ENCODE data around the gene DHRS13. TPM values are rescaled to one million over a fixed set of nuclear protein-coding genes. Genes with fewer than 3 reads are reported as not detected.
A peak's percentile ranks its signal among the peaks of the same experiment; 100 is the strongest.
"Not testable (repeated sequence)": the region's sequence is repeated elsewhere in the genome, so short reads cannot be mapped to it uniquely, and the experiment has no call there.

The DHRS13 gene
- total RNA-seq, 2 experiments from 2014 or later: 23.1 to 25.9 TPM

GRCh38 chr17:28883967-28884702 lies 18.7 kb downstream of the DHRS13 start:
- H3K36me3 Mint-ChIP-seq: peaks cover 15% of the 10 kb centered on the region
- no peaks in the 10 kb centered on the region for H3K27me3 Mint-ChIP-seq
- H3K4me3 Mint-ChIP-seq: no peak overlapping the region
- H3K27ac Mint-ChIP-seq: no peak overlapping the region
- peaks cover 2% of the 10 kb centered on the region for H3K4me1 Mint-ChIP-seq
- CTCF ChIA-PET: interaction anchor here (0.8 to 1.0 kb wide), 2 partner anchors 13 to 120 kb away, joined by 3 read pairs; no protein-coding TSS in a partner anchor
- ATAC-seq: no peak
- no peaks in the 10 kb centered on the region for H3K9me3 Mint-ChIP-seq (ENCODE audit: low read depth)
- no peak for DNase-seq

- Mint-ChIP-seq H3K9me3 (ENCODE audit: low read depth) (no peaks in the 10 kb centered on the region), H3K27ac (no peak overlapping the region), H3K4me3 (no peak overlapping the region), H3K4me1 (peaks cover 6% of the 10 kb centered on the region), H3K27me3 (no peaks in the 10 kb centered on the region), H3K36me3 (peaks cover 24% of the 10 kb centered on the region)
- CTCF ChIA-PET: interaction anchor here (1.0 to 1.1 kb wide), 2 partner anchors 20 to 33 kb away, joined by 4 to 6 read pairs; partner anchors contain the start of gene DHRS13
- DNase-seq (no peak), ATAC-seq (no peak)
These were observed 20.6 kb downstream of the DHRS13 start for GRCh38 chr17:28882154-28882895.

- Mint-ChIP-seq H3K9me3 (ENCODE audit: low read depth) (no peaks in the 10 kb centered on the region), H3K4me3 (no peak overlapping the region), H3K27ac (no peak overlapping the region), H3K4me1 (peaks cover 6% of the 10 kb centered on the region), H3K27me3 (no peaks in the 10 kb centered on the region), H3K36me3 (peaks cover 24% of the 10 kb centered on the region)
- CTCF ChIA-PET: no interaction called here
- DNase-seq: no peak
- no peak for ATAC-seq
These were observed 21.3 kb downstream of the DHRS13 start for GRCh38 chr17:28881533-28882056.

GRCh38 chr17:28880572-28880945 lies 22.3 kb downstream of the DHRS13 start:
- H3K9me3 Mint-ChIP-seq (ENCODE audit: low read depth): no peaks in the 10 kb centered on the region
- no peak overlapping the region for H3K27ac Mint-ChIP-seq
- CTCF ChIA-PET: no interaction called here
- H3K36me3 Mint-ChIP-seq: peaks cover 24% of the 10 kb centered on the region
- no peaks in the 10 kb centered on the region for H3K27me3 Mint-ChIP-seq
- H3K4me3 Mint-ChIP-seq: no peak overlapping the region
- DNase-seq: no peak
- H3K4me1 Mint-ChIP-seq: peaks cover 16% of the 10 kb centered on the region
- no peak for ATAC-seq

GRCh38 chr17:28879886-28880571 lies 22.9 kb downstream of the DHRS13 start:
- peaks cover 18% of the 10 kb centered on the region for H3K4me1 Mint-ChIP-seq
- H3K27ac Mint-ChIP-seq: no peak overlapping the region
- no peak for ATAC-seq
- H3K27me3 Mint-ChIP-seq: no peaks in the 10 kb centered on the region
- DNase-seq: no peak
- H3K4me3 Mint-ChIP-seq: no peak overlapping the region
- H3K9me3 Mint-ChIP-seq (ENCODE audit: low read depth): no peaks in the 10 kb centered on the region
- CTCF ChIA-PET: interaction anchor here (1.5 to 2.0 kb wide), 3 partner anchors 15 to 117 kb away, joined by 5 to 14 read pairs (median 5); no protein-coding TSS in a partner anchor
- peaks cover 24% of the 10 kb centered on the region for H3K36me3 Mint-ChIP-seq

GRCh38 chr17:28878981-28879380 lies 23.9 kb downstream of the DHRS13 start:
- no peak for DNase-seq
- Mint-ChIP-seq H3K36me3 (peaks cover 24% of the 10 kb centered on the region), H3K4me1 (peaks cover 20% of the 10 kb centered on the region), H3K4me3 (no peak overlapping the region), H3K27ac (no peak overlapping the region), H3K9me3 (ENCODE audit: low read depth) (no peaks in the 10 kb centered on the region), H3K27me3 (no peaks in the 10 kb centered on the region)
- ATAC-seq: no peak
- CTCF ChIA-PET: interaction anchor here (1.0 to 2.0 kb wide), 5 partner anchors 16 to 116 kb away, joined by 3 to 14 read pairs (median 5); partner anchors contain the start of gene FAM222B

GRCh38 chr17:28878158-28878910 lies 24.5 kb downstream of the DHRS13 start:
- H3K27me3 Mint-ChIP-seq: no peaks in the 10 kb centered on the region
- no peak overlapping the region for H3K27ac Mint-ChIP-seq
- H3K9me3 Mint-ChIP-seq (ENCODE audit: low read depth): no peaks in the 10 kb centered on the region
- CTCF ChIA-PET: interaction anchor here (1.0 to 2.0 kb wide), 5 partner anchors 16 to 115 kb away, joined by 3 to 14 read pairs (median 5); partner anchors contain the start of gene FAM222B
- H3K4me1 Mint-ChIP-seq: peaks cover 20% of the 10 kb centered on the region
- H3K36me3 Mint-ChIP-seq: peaks cover 23% of the 10 kb centered on the region
- DNase-seq: no peak
- ATAC-seq: no peak
- no peak overlapping the region for H3K4me3 Mint-ChIP-seq

- CTCF ChIA-PET; H3K27ac Mint-ChIP-seq; H3K27me3 Mint-ChIP-seq; ATAC-seq; H3K4me3 Mint-ChIP-seq; H3K9me3 Mint-ChIP-seq (ENCODE audit: low read depth); DNase-seq: not testable (repeated sequence)
- H3K4me1 Mint-ChIP-seq: peaks cover 20% of the 10 kb centered on the region
- peaks cover 19% of the 10 kb centered on the region for H3K36me3 Mint-ChIP-seq
These were observed 25.6 kb downstream of the DHRS13 start for GRCh38 chr17:28877150-28877711.

GRCh38 chr17:28875848-28876550 lies 26.9 kb downstream of the DHRS13 start:
- ATAC-seq: no peak
- H3K27ac Mint-ChIP-seq: no peak overlapping the region
- no peaks in the 10 kb centered on the region for H3K9me3 Mint-ChIP-seq (ENCODE audit: low read depth)
- peaks cover 31% of the 10 kb centered on the region for H3K4me1 Mint-ChIP-seq
- H3K36me3 Mint-ChIP-seq: peaks cover 14% of the 10 kb centered on the region
- CTCF ChIA-PET: no interaction called here
- no peak for DNase-seq
- H3K4me3 Mint-ChIP-seq: no peak overlapping the region
- H3K27me3 Mint-ChIP-seq: no peaks in the 10 kb centered on the region

- H3K27me3 Mint-ChIP-seq: no peaks in the 10 kb centered on the region
- no peak for DNase-seq
- no peak for ATAC-seq
- H3K4me1 Mint-ChIP-seq: peaks cover 33% of the 10 kb centered on the region
- no peak overlapping the region for H3K27ac Mint-ChIP-seq
- no peak overlapping the region for H3K4me3 Mint-ChIP-seq
- CTCF ChIA-PET: interaction anchor here (0.6 kb wide), 1 partner anchor 73 kb away, joined by 3 read pairs; no protein-coding TSS in a partner anchor
- no peaks in the 10 kb centered on the region for H3K9me3 Mint-ChIP-seq (ENCODE audit: low read depth)
- peaks cover 11% of the 10 kb centered on the region for H3K36me3 Mint-ChIP-seq
These were observed 28.1 kb downstream of the DHRS13 start for GRCh38 chr17:28874750-28875149.

- Mint-ChIP-seq H3K36me3 (peaks cover 11% of the 10 kb centered on the region), H3K27ac (no peak overlapping the region), H3K4me3 (no peak overlapping the region), H3K27me3 (no peaks in the 10 kb centered on the region), H3K9me3 (ENCODE audit: low read depth) (no peaks in the 10 kb centered on the region), H3K4me1 (peaks cover 33% of the 10 kb centered on the region)
- DNase-seq (no peak), ATAC-seq (no peak)
- CTCF ChIA-PET: no interaction called here
These were observed 29.0 kb downstream of the DHRS13 start for GRCh38 chr17:28873839-28874238.

- Mint-ChIP-seq H3K4me3 (no peak overlapping the region), H3K36me3 (peaks cover 1% of the 10 kb centered on the region), H3K27me3 (no peaks in the 10 kb centered on the region), H3K27ac (peak overlapping the region; percentile 93), H3K4me1 (peaks cover 24% of the 10 kb centered on the region), H3K9me3 (ENCODE audit: low read depth) (no peaks in the 10 kb centered on the region)
- DNase-seq: peak; percentile 86
- ATAC-seq: peak; percentile 99
- CTCF ChIA-PET: interaction anchor here (0.8 to 2.6 kb wide), 15 partner anchors 14 to 149 kb away, joined by 3 to 12 read pairs (median 3); partner anchors contain the start of genes FAM222B, FLOT2 and TLCD1
These were observed 31.8 kb downstream of the DHRS13 start for GRCh38 chr17:28871056-28871579.

All from activated CD8-positive, alpha-beta memory T cell treated with anti-CD3 and anti-CD28 coated beads, Interleukin-2, amount 10 ng/mL, durations not matched to agents 7 days and 5 days (primary cell).